Adrenal gland (tissue), 5 donors: Measurements from ENCODE around the gene RHOU.

ENCODE experiments used
- CTCF ChIP-seq, 6 experiments: fragments of 450-650 bp in 4 of 6; fragments of 200-600 bp in 2 of 6; sonication (generic) in 1 of 6; IDR thresholded peaks; 1 replicate in 5 of 6; 2 replicates in 1 of 6; pipeline versions ENCODE4 v1.5.1 to v1.8.0; 2016 to 2021; ENCODE audit warnings: antibody characterized with exemption in 6 of 6, mild to moderate bottlenecking in 2 of 6, moderate library complexity in 1 of 6
- POLR2A ChIP-seq, 2 donors: fragments of 450-650 bp; IDR thresholded peaks; one replicate each; pipeline ENCODE4 v1.6.1; 2017; ENCODE audit warnings: antibody characterized with exemption in 2 of 2, mild to moderate bottlenecking in 2 of 2, moderate library complexity in 1 of 2
- donor health status: DM: no; HTN: no; CAD: no.

GRCh38 chr1:228735871-228736586 is 750 bp downstream of the RHOU start:
- TF ChIP-seq CTCF (IDR thresholded peaks at IDR 0.05) (no peak), POLR2A (IDR thresholded peaks at IDR 0.05) (peak in 1 of 2 donors; percentile 4)
